Activated CD8-positive, alpha-beta memory T cell treated with anti-CD3 and anti-CD28 coated beads, Interleukin-2, amount 10 ng/mL, durations not matched to agents 7 days and 5 days (primary cell): ENCODE measurements around the gene CAB39. TPM values are rescaled to one million over a fixed set of nuclear protein-coding genes. Genes with fewer than 3 reads are reported as not detected.
A peak's percentile ranks its signal among the peaks of the same experiment; 100 is the strongest.

Experiments used
- ATAC-seq: fragments of 150-1000 bp; cut with Tn5 transposase; one replicate; pipeline ENCODE4 v1.10.0; 2021; ENCODE audit warnings: moderate library complexity
- CTCF ChIA-PET: fragments of 350-600 bp; sonication (Branson Sonifier 250); formaldehyde crosslinking; loops from one replicate; lab custom pipeline; 2021; ENCODE audit warnings: antibody characterized with exemption; lab: Charles Lee
- DNase-seq: peaks from one replicate; pipeline ENCODE4 v3.0.0-alpha.2; 2020
- H3K27ac Mint-ChIP-seq: one replicate; pipeline ENCODE4 v1.8.0; 2021; ENCODE audit warnings: mild to moderate bottlenecking, mixed read lengths
- H3K27me3 Mint-ChIP-seq: one replicate; pipeline ENCODE4 v1.8.0; 2021; ENCODE audit warnings: mixed read lengths
- H3K36me3 Mint-ChIP-seq: one replicate; pipeline ENCODE4 v1.8.0; 2021; ENCODE audit warnings: mild to moderate bottlenecking, mixed read lengths
- H3K4me1 Mint-ChIP-seq: one replicate; pipeline ENCODE4 v1.8.0; 2021; ENCODE audit warnings: mixed read lengths
- H3K4me3 Mint-ChIP-seq: one replicate; pipeline ENCODE4 v1.8.0; 2021; ENCODE audit warnings: mild to moderate bottlenecking, moderate library complexity, mixed read lengths
- H3K9me3 Mint-ChIP-seq: one replicate; pipeline ENCODE4 v1.8.0; 2022; ENCODE audit warnings: low read depth, mixed read lengths
- total RNA-seq, 2 experiments: library from RNA; stranded (reverse); gene quantifications; one replicate each; pipeline ENCODE4 v1.2.3, GENCODE V29; 2021

Gene CAB39
- total RNA-seq: 100 to 1,000 TPM; 148 to 174 TPM

DNA sequence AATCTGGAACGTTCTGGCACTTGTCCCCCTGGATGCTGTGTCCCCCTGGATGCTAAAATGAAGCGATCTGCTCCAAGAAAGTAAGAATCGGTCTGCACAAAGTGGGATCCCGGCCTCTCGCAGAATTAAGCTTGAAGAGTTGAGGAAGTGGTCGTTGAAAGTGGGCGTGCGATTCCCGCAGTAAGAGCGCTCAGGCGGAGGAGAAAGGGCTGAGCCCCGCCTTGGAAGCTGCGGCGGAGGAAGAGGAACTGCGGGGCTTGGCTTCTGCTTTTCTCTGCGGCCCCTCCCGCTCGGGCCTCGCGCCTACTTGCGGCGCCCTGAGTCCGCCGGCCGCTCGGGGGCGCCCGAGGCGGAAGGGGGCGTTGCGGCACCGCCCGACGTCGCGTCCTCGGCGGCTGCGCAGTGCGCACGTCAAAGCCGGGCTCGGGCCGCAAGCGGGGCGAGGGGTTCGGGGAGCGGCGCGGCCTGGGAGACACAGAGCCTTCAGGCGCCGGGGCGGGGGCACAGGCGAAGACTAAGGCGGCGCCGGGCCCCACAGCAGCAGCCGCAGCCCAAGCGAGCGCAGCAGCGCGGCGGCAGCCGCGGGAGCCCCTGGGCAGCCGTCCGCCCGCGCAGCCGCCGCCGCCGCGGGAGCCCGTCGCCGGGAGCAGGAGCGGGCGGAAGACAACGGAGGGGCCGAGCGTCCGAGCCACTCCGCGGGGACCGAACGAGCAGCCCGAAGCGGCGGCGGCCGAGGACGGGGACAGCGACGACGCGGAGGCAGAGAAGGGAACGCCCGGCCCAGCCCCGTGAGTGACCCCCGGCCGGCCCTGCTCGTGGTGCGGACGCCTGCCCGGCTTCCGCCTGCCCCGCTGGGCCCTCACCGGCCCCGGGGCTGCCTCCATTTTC, at the start of gene CAB39:
CAB39 (plus strand) TSS at position 400 of the 888 bp plus-strand sequence. CDS start 47,160 bp downstream, outside the sequence.
- CTCF ChIA-PET: interaction anchor here (0.7 to 4.1 kb wide), 20 partner anchors 9 to 553 kb away, joined by 3 to 47 read pairs (median 4); no protein-coding TSS in a partner anchor
- H3K27me3 Mint-ChIP-seq: no peaks in the 10 kb centered on the region
- H3K36me3 Mint-ChIP-seq: peaks cover 26% of the 10 kb centered on the region
- H3K27ac Mint-ChIP-seq: peak within 1 kb of the TSS; percentile 96
- H3K9me3 Mint-ChIP-seq: no peaks in the 10 kb centered on the region
- ATAC-seq: peak; percentile 88
- peak; percentile 89 for DNase-seq
- peak within 1 kb of the TSS; percentile 97 for H3K4me3 Mint-ChIP-seq
- peaks cover 42% of the 10 kb centered on the region for H3K4me1 Mint-ChIP-seq

GRCh38 chr2:230664128-230664527, 48.5 kb upstream of the CAB39 start:
- H3K4me3 Mint-ChIP-seq: peak overlapping the region; percentile 59
- CTCF ChIA-PET: interaction anchor here (1.0 to 2.0 kb wide), 4 partner anchors 11 to 31 kb away, joined by 3 to 6 read pairs (median 4); no protein-coding TSS in a partner anchor
- H3K27me3 Mint-ChIP-seq: no peaks in the 10 kb centered on the region
- no peaks in the 10 kb centered on the region for H3K9me3 Mint-ChIP-seq
- peaks cover 99% of the 10 kb centered on the region for H3K4me1 Mint-ChIP-seq
- DNase-seq (peak; percentile 77), ATAC-seq (peak; percentile 12)
- peak overlapping the region; percentile 99 for H3K27ac Mint-ChIP-seq
- H3K36me3 Mint-ChIP-seq: no peaks in the 10 kb centered on the region

DNA sequence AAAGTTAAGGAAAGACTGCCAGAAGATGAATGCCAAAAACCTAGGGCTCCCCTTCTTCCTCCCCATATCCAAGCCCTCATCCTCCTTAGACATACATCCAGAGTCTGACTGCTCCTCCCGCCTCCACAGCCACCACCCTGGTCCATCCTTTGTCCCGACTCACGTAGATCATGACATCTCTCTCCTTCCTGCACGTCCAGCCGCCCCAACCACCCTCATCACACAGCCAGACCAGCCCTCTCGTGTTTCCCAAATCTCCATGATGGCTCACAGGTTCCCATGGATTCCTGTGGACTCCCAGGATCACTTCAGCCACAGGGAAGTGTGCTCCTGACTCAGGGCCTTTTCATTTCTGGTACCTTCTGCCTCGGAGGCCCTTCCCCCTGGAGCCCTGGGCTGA, 47.8 kb upstream of the CAB39 start:
- peak overlapping the region; percentile 99 for H3K27ac Mint-ChIP-seq
- H3K9me3 Mint-ChIP-seq: no peaks in the 10 kb centered on the region
- ATAC-seq (no peak), DNase-seq (no peak)
- no peaks in the 10 kb centered on the region for H3K27me3 Mint-ChIP-seq
- H3K36me3 Mint-ChIP-seq: peaks cover under 1% of the 10 kb centered on the region
- CTCF ChIA-PET: interaction anchor here (1.8 to 2.0 kb wide), 3 partner anchors 12 to 50 kb away, joined by 4 to 9 read pairs (median 6); no protein-coding TSS in a partner anchor
- H3K4me1 Mint-ChIP-seq: peaks cover 99% of the 10 kb centered on the region
- H3K4me3 Mint-ChIP-seq: peak overlapping the region; percentile 59

DNA sequence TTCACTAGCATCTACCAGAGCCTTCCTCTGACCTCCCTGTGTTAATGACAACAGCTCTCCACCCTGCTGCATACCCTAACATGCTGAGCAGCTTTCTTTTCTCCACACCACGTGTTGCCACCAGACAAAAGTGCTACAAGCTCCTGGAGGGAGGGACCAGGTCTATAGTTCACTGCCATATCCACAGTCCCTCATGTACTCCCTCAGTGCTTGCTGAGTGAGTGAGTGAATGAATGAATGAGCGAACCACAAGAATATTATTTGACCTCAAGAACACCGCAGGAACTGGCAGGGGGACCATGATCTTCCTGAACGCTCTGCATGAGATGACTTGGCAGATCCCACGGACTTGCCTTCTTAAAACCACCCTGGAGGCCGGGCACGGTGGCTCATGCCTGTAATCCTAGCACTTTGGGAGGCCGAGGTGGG, 47.4 kb upstream of the CAB39 start:
- Mint-ChIP-seq H3K4me1 (peaks cover 97% of the 10 kb centered on the region), H3K27ac (peak overlapping the region; percentile 99), H3K9me3 (no peaks in the 10 kb centered on the region), H3K27me3 (no peaks in the 10 kb centered on the region), H3K36me3 (peaks cover 2% of the 10 kb centered on the region), H3K4me3 (peak overlapping the region; percentile 59)
- DNase-seq (peak; percentile 66), ATAC-seq (peak; percentile 16)
- CTCF ChIA-PET: interaction anchor here (0.8 to 1.9 kb wide), 3 partner anchors 14 to 49 kb away, joined by 3 to 9 read pairs (median 4); no protein-coding TSS in a partner anchor

DNA sequence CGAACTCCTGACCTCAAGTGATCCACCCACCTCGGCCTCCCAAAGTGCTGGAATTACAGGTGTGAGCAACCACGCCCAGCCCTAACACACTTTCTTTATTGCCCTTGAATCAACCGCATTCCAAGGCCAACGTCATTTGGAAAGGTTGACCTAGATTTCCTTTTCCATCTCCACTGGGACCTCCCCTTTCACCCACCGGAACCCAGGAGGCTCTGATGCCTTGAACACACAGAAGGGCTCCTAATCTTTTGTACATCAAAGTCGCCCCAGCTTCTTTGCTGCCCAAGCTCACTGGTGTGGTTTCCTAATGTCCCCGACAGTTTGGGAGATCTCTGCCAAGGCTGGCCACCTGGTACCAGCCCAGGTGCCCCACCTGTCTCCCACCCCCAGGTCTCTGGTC, 46.2 kb upstream of the CAB39 start:
- Mint-ChIP-seq H3K27me3 (no peaks in the 10 kb centered on the region), H3K9me3 (no peaks in the 10 kb centered on the region), H3K27ac (peak overlapping the region; percentile 86), H3K4me1 (peaks cover 94% of the 10 kb centered on the region), H3K36me3 (peaks cover 2% of the 10 kb centered on the region), H3K4me3 (no peak overlapping the region)
- CTCF ChIA-PET: interaction anchor here (0.8 to 1.9 kb wide), 2 partner anchors 27 to 48 kb away, joined by 3 to 9 read pairs; no protein-coding TSS in a partner anchor
- no peak for ATAC-seq
- DNase-seq: no peak

DNA sequence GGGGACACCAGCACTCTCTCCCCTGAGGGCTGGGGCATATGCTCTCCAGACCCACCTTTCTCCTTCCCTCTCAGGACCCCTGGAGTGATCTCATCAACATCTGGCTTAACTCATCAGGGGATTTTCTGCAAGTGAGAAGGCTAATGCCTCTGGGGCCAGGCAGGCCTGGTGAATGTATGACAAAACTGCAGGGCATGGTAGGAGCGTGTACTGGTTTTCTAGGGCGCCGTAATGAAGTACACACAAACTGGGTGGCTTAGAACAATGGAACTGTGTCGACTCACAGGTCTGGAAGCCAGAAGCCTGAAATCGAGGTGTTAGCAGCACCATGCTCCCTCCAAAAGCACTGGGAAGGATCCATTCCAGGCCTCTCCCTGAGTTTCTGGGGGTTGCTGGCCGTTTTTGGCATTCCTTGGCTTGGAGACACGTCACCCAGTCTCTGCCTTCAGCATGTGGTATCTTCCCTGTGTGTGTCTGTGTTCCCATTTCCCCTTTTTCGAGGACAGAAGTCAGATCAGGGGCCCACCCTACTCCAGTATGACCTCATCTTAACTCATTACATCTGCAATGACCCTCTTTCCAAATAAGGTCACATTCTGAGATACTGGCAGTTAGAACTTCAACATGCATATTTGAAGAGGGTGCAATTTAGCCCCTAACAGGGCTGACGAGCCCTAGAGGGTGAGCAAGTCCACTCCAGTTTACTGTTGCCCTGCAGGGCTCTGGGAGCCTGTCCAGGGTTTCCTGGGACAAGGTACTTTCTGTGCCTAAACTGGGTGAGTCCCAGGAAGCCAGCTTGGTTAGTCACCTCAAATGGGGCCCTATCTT, 45.5 kb upstream of the CAB39 start:
- Mint-ChIP-seq H3K4me3 (no peak overlapping the region), H3K4me1 (peaks cover 88% of the 10 kb centered on the region), H3K9me3 (no peaks in the 10 kb centered on the region), H3K27me3 (no peaks in the 10 kb centered on the region), H3K27ac (peak overlapping the region; percentile 86), H3K36me3 (peaks cover 2% of the 10 kb centered on the region)
- CTCF ChIA-PET: interaction anchor here (1.0 to 1.8 kb wide), 3 partner anchors 9 to 13 kb away, joined by 3 to 4 read pairs (median 4); no protein-coding TSS in a partner anchor
- ATAC-seq (no peak), DNase-seq (no peak)

- Mint-ChIP-seq H3K4me1 (peaks cover 75% of the 10 kb centered on the region), H3K27ac (peak overlapping the region; percentile 86), H3K9me3 (no peaks in the 10 kb centered on the region), H3K36me3 (peaks cover 2% of the 10 kb centered on the region), H3K27me3 (no peaks in the 10 kb centered on the region), H3K4me3 (no peak overlapping the region)
- CTCF ChIA-PET: interaction anchor here (0.6 to 2.7 kb wide), 11 partner anchors 8 to 1133 kb away, joined by 3 to 19 read pairs (median 4); partner anchors contain the start of gene CAB39
- DNase-seq: peak; percentile 58
- peak; percentile 17 for ATAC-seq
These were observed 44.3 kb upstream of the CAB39 start for GRCh38 chr2:230668184-230668938.

DNA sequence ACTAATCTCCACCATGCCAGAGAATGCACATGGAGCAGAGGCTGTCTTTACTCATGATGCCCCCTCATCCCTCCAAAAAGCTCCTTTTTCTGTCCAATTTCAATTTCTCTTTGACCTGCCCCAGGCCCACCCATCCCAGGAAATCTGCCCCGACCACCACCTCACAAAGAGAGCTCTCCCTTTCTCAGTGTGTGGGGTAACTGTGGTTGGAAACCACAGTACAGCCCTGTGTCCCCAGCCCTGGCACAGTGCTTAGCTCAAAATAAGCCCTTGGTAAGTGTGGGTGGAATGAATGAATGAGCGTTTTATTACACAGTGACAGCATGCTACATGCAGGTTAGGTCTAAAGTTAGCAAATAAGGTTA, 43.7 kb upstream of the CAB39 start:
- Mint-ChIP-seq H3K9me3 (no peaks in the 10 kb centered on the region), H3K27me3 (no peaks in the 10 kb centered on the region), H3K4me3 (no peak overlapping the region), H3K36me3 (peaks cover 2% of the 10 kb centered on the region), H3K4me1 (peaks cover 70% of the 10 kb centered on the region), H3K27ac (peak overlapping the region; percentile 86)
- peak; percentile 18 for ATAC-seq
- CTCF ChIA-PET: interaction anchor here (0.9 to 2.7 kb wide), 8 partner anchors 9 to 46 kb away, joined by 3 to 19 read pairs (median 6); partner anchors contain the start of gene CAB39
- DNase-seq: no peak

- Mint-ChIP-seq H3K4me1 (peaks cover 64% of the 10 kb centered on the region), H3K4me3 (no peak overlapping the region), H3K36me3 (peaks cover 2% of the 10 kb centered on the region), H3K9me3 (no peaks in the 10 kb centered on the region), H3K27me3 (no peaks in the 10 kb centered on the region), H3K27ac (no peak overlapping the region)
- CTCF ChIA-PET: interaction anchor here (0.8 to 2.7 kb wide), 10 partner anchors 8 to 45 kb away, joined by 3 to 19 read pairs (median 5); partner anchors contain the start of gene CAB39
- DNase-seq (no peak), ATAC-seq (no peak)
These were observed 43.2 kb upstream of the CAB39 start for GRCh38 chr2:230669386-230669950.

GRCh38 chr2:230671117-230671516, 41.5 kb upstream of the CAB39 start:
- Mint-ChIP-seq H3K9me3 (no peaks in the 10 kb centered on the region), H3K4me1 (peaks cover 52% of the 10 kb centered on the region), H3K4me3 (no peak overlapping the region), H3K36me3 (peaks cover 2% of the 10 kb centered on the region), H3K27me3 (no peaks in the 10 kb centered on the region), H3K27ac (peak overlapping the region; percentile 29)
- CTCF ChIA-PET: interaction anchor here (1.0 to 2.0 kb wide), 4 partner anchors 9 to 117 kb away, joined by 3 to 5 read pairs (median 4); no protein-coding TSS in a partner anchor
- DNase-seq (no peak), ATAC-seq (no peak)

- Mint-ChIP-seq H3K4me3 (no peak overlapping the region), H3K36me3 (peaks cover 9% of the 10 kb centered on the region), H3K4me1 (peaks cover 47% of the 10 kb centered on the region), H3K27me3 (no peaks in the 10 kb centered on the region), H3K27ac (no peak overlapping the region), H3K9me3 (peaks cover 3% of the 10 kb centered on the region)
- DNase-seq (no peak), ATAC-seq (no peak)
- CTCF ChIA-PET: no interaction called here
These were observed 39.8 kb upstream of the CAB39 start for GRCh38 chr2:230672836-230673235.

DNA sequence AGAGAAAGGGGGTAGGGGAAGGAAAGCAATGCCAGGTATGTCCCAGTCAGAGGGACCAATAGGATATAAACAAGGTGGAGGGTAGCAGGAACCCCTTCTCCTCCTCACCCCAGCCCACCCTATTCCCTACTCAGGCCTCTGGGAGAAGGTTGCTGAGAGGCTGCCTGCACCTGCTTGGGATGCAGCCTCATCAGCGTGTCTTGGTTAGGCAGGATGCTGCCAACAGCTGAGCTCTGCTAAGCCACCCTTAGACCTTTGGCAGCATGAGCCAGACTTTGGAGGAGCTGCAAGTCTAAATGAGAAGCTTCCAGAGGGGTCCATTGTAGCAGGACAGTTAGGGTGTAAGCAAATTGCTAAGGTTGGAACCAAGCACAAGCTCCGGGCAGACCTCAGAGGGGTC, 38.2 kb upstream of the CAB39 start:
- DNase-seq: no peak
- H3K27ac Mint-ChIP-seq: no peak overlapping the region
- ATAC-seq: no peak
- peaks cover 5% of the 10 kb centered on the region for H3K9me3 Mint-ChIP-seq
- H3K4me3 Mint-ChIP-seq: no peak overlapping the region
- peaks cover 21% of the 10 kb centered on the region for H3K36me3 Mint-ChIP-seq
- CTCF ChIA-PET: interaction anchor here (1.7 kb wide), 1 partner anchor 10 kb away, joined by 5 read pairs; no protein-coding TSS in a partner anchor
- H3K27me3 Mint-ChIP-seq: no peaks in the 10 kb centered on the region
- H3K4me1 Mint-ChIP-seq: peaks cover 43% of the 10 kb centered on the region
